HG03469 (cell line): ENCODE measurements around the gene RSBN1L.
"Not testable (repeated sequence)": the region's sequence is repeated elsewhere in the genome, so short reads cannot be mapped to it uniquely, and the experiment has no call there.

Experiments
- ATAC-seq: cut with Tn5 transposase; IDR thresholded peaks from one replicate; pipeline ENCODE4 v1.9.1; 2021; ENCODE audit warnings: mild to moderate bottlenecking, moderate library complexity, moderate number of reproducible peaks; ENCODE audit not compliant: unreplicated experiment

RSBN1L gene

DNA sequence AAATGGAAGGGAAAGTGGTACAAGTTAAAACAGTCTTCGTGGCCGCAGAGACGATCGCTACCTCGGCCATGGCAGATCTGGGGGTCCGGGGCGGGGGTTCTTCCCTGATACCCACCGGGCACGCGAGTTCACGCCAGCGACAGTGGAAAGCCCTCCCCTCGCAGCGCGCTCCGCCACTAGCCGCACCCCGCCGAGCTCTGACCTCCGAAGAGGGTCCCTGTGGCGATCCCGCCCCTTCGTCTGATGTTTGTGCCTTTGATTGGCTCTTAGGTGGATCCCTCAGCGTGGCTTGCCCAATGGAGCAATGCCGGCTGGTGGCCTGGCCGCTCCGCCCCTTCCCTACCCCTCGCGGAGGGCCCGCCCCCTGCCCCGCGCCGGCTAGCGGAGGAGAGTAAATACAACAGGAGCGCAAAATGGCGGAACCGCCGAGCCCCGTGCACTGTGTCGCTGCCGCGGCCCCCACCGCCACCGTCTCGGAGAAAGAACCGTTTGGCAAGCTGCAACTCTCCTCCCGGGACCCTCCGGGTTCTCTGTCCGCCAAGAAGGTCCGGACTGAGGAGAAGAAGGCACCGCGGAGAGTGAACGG, at the start of gene RSBN1L:
Gene RSBN1L, plus strand, starts transcription at position 403 of the 586 bp plus-strand sequence. Its CDS starts 11 bp downstream, at position 414.
- peak; percentile 95 for ATAC-seq

DNA sequence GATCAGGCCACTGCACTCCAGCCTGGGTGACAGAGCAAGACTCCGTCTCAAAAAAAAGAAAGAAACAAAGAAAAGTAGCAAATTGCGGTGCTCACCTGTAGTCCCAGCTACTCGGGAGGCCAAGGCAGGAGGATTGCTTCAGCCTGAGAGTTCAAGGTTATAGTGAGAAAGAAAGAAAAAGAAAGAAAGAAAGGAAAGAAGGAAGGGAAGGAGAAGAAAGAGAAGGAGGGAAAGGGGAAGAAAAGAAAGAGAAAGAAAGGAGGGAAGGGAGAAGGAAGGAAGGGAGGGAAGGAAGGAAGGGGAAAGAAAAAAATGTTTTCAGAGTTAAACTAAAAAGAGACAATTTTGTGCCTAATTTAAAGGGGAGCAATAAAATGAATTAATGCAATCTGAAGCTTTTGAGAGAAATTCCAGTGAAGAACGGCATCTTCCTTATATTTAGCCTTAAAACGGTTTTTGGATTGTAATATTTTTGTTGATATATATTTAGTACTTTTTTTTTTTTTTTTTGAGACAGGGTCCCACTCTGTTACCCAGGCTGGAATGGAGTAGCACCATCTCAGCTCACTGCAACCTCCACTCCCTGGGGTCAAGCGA, 47.4 kb upstream of the RSBN1L start:
- no peak for ATAC-seq

DNA sequence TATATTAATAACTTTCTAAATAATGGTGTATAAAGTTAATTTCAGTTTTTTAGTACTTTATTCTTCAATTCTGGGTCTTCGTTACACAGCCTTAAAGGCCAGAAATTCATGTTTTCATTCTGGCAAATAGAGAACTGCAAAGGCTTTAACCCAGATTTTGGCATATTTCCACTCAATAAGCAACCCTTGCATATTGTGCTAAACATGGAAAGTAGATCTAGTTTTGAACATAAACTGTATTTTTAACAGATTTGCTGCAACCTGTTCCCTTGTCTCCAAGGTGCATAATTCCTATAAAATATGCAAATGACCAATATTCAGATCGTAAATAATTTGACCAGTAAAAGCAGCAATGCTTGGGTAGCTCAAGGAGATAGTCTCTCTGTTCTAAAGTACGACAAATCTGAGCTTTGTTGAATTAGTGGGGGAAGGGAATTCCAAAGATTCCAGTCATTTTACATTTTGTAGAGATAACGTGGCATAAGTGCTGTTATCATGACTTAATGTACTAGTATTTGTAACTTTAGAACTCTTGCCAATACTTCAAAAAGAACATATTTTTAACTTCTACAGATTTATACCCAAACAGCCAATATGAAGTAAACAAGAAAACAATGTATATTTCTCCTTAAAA, 46.4 kb upstream of the RSBN1L start:
- no peak for ATAC-seq

DNA sequence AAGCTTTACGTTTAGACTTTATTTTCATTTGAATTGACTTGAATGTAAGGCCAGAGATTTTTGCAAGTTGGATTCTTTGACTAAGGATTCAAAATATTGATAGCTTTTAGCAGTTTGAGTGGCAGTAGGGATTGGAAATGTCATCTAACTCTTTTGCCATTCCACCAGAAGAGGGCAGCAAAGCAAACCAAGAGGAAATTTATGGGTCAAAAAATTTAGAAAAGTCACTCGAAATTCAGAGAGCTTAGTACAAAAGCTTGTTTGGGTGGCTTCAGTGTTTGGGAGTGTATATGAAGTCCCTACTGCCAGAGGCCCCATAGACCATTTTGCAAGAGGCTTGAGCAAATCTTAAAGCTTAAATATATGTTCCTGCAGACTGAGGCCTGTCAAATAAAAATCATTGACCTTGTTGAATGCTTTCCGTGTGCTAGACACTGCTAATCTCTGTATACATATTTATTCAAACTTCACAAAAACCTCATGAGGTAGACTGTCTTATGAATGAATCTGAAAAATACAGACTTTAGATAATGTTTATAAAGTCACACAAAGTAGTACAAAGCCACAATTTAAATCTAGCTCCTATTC, 44.6 kb upstream of the RSBN1L start:
- ATAC-seq, result no peak

DNA sequence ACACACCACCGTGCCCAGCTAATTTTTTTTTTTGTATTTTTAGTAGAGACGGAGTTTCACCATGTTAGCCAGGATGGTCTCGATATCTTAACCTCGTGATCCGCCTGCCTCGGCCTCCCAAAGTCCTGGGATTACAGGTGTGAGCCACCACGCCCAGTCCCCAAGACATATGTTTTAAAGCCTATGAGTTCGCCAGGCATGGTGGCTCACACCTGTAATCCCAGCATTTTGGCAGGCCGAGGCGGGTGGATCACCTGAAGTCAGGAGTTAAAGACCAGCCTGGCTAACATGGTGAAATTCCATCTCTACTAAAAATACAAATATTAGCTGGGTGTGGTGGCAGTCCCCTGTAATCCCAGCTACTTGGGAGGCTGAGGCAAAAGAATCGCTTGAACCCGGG, 43.4 kb upstream of the RSBN1L start:
- not testable (repeated sequence) for ATAC-seq

DNA sequence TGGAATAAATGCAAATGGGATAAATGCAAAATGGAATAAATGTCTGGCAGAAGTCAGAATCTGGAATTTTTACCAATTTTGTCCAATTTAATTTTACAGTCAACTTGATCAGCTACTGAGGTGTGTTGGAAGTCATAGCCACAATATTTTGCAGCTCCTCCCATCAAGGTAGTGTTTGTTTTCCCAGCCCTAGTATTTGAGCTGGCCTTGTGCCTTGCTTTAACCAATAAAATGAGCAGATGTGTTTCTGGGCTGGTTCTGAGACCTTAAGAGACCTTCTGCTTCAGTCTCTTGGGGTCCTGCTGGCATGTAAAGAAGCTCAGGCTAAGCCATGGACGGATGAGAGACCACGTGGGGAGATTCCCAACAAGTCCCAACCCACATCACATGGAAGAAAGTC, 42.7 kb upstream of the RSBN1L start:
- no peak for ATAC-seq

DNA sequence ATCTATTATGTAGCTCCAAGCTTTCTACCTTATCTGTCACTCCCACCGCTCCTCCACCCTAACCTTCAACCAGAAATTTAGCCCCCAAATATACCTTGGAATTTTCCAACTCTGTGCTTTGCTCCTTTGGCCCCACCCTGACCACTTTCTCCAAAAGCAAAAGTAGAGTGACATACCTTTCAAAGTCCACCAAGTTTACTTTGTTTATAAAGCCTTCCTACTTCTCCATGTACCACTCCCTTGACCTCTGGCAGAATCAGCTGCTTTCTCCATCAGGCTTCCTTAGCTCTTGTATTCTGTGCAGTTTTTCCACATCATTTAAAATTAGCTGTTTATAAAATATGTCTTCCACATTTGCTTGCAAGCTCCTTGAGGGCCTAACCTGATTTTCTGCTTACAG, 40.9 kb upstream of the RSBN1L start:
- no peak for ATAC-seq

DNA sequence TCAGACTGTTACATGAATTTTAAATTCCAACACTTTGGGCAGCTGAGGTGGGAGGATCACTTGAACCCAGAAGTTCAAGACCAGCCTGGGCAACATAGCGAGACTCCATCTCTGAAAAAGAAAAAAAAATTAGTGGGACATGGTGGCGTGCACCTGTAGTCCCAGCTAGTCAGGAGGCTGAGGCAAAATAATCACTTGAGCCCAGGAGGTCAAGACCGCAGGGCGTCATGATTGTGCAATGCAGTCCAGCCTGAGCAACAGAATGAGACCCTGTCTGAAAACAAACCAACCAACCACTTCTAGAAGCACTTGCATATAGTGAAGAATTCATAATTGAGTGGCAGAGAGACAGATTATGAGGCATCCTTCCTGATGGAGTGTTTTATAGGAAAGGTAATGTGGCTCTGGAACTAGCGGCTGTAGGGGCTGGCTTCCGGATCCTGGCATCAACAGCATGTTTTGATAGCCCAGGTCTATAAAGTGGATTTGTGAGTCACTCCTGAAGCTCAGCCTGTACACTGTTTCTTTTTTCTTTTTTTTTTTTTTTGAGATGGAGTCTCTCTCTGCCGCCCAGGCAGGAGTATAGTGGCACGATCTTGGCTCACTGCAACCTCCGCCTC, 40.3 kb upstream of the RSBN1L start:
- no peak for ATAC-seq

DNA sequence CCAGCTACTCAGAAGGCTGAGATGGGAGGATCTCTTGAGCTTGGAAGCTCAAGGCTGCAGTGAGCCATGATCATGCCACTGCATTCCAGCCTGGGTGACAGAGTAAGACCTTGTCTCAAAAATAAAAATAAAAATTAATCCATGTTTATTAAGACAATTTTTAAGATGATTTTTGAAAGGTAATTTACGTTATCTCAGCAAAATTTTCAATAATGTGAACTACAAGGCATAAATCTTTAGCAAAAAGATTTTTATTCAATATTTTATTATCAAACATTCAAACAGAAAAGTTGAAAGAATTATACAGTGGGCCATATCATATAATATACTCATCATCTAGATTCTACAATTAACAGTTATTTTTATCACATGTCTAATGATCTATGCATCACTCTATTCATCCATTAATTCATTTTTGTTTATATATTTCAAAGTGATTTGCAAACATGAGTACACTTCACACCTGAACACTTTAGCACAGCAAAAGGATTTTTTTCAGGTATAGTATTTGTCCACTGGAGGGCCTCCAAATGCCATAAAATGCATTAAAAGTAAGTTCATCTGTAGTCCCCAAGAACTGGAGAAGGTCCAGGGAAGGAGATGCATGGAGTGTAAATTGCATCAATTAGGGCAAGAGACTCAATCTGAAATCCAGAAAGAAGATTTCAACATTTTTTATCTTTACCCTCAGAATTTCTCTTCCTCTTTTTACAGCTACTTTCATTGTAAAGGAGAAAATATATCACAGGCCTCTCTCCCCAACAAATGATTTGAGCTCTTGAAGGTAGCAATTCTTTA, 38.6 kb upstream of the RSBN1L start:
- no peak for ATAC-seq

DNA sequence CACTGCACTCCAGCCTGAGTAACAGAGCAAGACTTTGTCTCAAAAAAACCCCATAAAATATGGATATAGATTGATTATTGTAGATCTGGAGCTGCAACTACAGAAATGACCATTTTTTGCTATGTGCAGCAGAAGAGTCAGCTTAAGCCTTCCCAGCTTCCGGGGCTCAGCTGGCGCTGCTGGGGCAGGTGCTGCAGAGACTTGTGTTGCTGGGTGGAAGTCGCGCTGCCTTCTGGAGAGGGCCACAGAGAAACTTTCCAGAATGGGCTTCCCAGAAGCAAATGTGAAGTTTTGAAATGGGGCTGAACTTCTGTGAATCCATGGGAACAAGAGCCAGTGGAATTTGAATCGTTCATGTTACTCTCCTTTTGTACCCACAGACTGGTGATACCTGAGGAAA, 37.3 kb upstream of the RSBN1L start:
- no peak for ATAC-seq

DNA sequence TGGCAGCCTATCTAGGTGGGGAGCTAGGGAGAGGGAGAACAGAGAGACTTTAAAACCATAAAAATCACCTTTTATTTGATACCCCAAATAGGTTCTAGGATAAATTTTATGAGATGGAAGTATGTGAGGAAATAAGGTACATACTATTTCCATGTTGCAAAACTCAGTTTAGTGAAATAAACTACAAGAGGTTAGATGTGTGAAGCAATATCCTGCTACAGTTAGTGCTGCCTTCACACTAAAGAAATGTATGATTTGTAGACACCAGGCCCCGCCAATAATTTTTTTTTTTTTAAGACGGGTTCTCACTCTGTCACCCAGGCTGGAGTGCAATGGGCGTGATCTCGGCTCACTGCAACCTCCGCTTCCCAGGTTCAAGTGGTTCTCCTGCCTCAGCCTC, 34.4 kb upstream of the RSBN1L start:
- ATAC-seq, result no peak

DNA sequence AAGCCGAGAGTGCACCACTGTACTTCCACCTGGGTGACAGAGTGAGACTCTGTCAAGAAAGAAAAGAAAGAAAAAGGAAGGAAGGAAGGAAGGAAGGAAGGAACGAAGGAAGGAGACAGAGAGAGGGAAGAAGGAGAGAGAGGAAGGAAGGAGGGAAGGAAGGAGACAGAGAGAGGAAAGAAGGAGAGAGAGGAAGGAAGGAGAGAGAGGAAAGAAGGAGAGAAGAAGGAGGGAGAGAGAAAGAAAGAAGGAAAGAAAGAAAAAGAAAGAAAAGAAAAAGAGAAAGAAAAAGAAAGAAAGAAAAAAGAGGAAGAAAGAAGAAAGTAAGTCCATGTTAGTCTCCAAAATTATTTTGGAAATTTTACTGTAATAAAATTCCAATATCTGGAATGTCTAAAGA, 33.4 kb upstream of the RSBN1L start:
- ATAC-seq, result no peak

DNA sequence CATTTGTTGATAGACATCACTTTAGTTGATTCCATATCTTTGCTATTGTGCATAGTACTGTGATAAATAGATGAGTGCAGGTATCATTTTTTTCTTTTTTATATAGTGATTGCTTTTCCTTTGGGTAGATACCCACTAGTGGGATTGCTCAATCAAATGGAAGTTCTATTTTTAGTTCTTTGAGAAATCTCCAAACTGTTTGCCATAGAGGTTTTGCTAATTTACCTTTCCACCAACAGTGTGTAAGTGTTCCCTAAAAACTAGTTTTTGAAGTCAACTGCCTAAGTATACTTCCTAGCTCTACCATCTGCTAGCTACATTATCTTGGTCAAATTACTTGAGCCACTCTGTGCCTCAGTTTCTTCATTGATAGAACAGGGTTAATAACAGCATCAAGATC, 31.5 kb upstream of the RSBN1L start:
- ATAC-seq, result no peak

DNA sequence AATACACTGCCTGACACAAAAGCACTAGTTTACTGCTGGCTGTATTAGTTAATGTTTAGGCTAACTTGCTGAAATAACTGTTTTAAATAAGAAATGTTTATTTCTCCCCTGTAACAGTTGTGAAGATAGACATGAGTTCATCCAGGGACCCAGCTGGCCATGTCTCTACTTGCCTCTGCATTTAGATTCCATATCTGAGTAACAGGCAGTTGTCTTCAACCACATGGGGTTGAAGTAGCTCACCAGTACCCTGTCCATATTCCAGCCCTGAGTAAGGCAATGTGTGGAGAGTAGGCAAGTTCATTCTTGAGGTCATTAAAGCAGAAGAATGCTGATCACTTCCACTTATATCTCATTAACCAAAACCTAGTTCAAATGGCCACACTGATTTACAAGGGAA, 31.1 kb upstream of the RSBN1L start:
- no peak for ATAC-seq

DNA sequence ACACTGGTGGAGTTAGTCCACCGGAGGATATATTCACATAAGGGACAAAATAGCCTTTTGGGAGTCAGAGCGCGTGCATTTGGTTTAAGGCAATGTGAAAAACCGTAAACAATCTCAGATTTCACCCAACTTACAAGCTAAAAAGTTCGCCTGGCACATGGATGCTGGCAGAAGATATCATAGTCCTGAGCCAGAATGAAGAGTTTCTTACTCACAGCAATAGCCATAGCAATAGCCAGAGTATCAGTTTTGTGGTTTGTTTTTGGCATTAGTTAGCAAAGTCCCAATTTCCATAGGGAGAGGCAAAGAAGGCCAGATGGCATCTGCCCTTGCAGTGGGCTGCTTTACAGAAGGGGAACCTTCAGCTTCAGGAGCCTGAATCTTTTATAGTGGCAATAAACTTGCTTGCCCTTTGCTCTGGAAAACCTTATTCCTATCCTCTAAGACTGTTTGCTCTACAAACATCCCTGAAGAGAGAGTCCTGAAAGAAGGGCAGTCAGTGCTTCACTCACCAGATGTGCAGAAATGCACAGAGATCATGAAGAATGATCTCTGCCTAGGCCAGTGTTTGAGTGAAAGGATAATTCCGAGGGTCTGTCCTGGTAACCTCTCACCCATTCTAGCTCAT, 28.7 kb upstream of the RSBN1L start:
- ATAC-seq, result no peak

DNA sequence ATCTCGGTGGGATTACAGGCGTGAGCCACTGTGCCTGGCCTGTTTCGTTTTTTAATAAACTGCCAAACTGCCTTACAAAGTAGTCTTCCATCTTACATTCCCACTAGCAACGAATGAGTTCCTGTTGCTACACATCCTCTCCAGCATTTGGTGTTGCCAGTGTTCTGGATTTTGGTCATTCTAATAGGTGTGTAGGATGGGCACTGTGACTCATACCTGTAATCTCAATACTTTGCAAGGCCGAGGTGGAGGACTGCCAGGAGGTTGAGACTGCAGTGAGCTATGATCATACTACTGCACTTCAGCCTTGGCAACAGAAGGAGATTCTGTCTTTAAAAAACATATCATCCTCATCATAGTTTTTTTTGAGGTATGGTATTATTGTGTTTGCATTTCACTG, 21.4 kb upstream of the RSBN1L start:
- no peak for ATAC-seq

DNA sequence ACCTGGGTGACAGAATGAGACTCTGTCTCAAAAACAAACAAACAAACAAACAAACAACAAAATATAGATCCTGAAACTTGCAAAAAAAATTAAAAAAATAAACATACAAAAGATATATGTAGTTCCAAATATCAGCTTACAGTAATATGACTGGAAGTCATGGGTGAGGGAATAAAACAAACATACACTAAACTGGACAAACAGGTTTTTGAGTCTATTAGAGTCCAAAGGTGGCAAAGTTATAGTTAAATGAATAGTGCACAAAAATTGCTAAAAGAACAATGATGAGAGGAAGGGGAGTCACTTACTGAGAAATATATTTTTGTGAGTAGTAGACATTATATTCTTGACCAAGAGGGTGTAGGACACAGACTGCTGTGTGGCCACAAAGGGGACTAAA, 16.7 kb upstream of the RSBN1L start:
- ATAC-seq, result no peak

DNA sequence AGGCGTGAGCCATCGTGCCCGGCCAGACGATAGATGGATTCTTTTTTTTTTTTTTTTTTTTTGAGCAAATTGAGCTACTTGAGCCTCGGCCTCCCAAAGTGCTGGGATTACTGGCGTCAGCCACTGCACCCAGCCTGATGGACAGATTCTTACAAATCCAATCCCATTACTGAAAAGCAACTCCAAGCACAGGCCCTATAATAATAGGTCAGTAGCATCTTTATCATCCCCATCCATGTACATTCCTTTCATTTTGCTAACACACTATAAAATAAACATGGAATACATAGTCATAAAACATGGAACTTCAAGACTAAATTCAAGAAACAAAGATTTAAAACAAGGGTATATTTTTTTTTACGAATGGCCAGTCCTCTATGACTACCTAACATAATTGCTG, 16.0 kb upstream of the RSBN1L start:
- no peak for ATAC-seq

DNA sequence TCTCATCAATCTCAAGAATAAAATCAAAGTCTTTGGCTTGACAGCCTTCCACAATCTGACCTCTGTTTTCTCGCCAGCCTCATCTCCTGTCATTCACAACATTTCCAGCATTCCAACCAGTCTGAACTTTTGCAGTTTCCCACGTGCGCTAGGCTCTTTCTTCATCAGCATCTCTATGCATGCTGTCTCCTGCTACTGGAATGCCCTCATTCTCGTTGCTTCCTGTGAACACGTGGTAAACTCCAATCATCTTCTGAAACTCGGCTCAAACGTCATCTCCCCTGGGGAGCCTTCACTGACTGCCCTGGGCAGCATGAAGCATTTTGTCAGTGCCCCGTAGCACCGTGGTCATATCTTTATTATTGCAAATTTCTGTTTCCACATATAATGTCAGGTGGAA, 12.2 kb upstream of the RSBN1L start:
- ATAC-seq, result no peak

DNA sequence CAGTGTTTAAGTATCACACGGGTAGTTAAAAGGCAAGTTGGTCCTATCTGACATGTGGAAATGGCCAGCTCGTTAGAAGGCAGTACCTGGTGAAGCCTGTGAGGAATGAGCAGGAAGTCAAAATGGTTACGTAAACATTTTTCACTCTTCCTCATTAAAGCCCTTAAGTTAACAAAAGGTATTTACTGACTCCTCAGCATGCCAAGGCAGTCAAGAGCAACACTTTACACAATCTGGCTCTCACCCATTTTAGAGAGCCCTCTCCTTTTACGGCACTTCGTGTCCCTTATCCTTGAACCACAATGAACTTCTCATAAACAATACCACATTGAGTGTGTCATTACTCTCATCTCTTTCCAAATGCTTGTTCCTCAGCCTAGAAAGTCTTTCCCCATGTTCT, 11.0 kb upstream of the RSBN1L start:
- no peak for ATAC-seq
